Keratinocyte (primary cell): ENCODE measurements around the gene CENPO. TPM values are rescaled to one million over a fixed set of nuclear protein-coding genes. Genes with fewer than 3 reads are reported as not detected.

Experiments used
- DNase-seq: peaks from one replicate; pipeline ENCODE4 v3.0.0-alpha.2; 2011; ENCODE audit warnings: low read depth, missing footprints, low spot score
- FAIRE-seq: peaks from 2 replicates; lab custom pipeline; 2011; peaks lifted over from hg19 to GRCh38; lab: Jason Lieb, UNC
- H2AFZ ChIP-seq: 2 replicates; pipeline ENCODE4 v1.6.0; 2012; ENCODE audit warnings: low read length, control low read depth, inconsistent platforms; ENCODE audit not compliant: control insufficient read depth
- H3K27ac ChIP-seq: 2 replicates; pipeline ENCODE4 v1.5.1; 2011; ENCODE audit warnings: low read length; ENCODE audit not compliant: control insufficient read depth, insufficient read depth
- H3K27me3 ChIP-seq: 3 replicates; pipeline ENCODE4 v1.6.0; 2011; ENCODE audit warnings: low read length; ENCODE audit not compliant: control insufficient read depth, insufficient read depth; ENCODE audit errors: extremely low read depth
- H3K36me3 ChIP-seq, 2 experiments: 2 replicates in 1 of 2; 3 replicates in 1 of 2; pipeline ENCODE4 v1.5.1; 2011; ENCODE audit warnings: low read length in 2 of 2, mild to moderate bottlenecking in 1 of 2; ENCODE audit not compliant: control insufficient read depth in 2 of 2, insufficient read depth in 2 of 2; ENCODE audit errors: extremely low read depth in 1 of 2
- H3K4me1 ChIP-seq: 3 replicates; pipeline ENCODE4 v1.5.1; 2011; ENCODE audit warnings: low read length; ENCODE audit not compliant: control insufficient read depth, insufficient read depth; ENCODE audit errors: extremely low read depth
- H3K4me2 ChIP-seq: 3 replicates; pipeline ENCODE4 v1.6.0; 2011; ENCODE audit warnings: low read depth, low read length; ENCODE audit not compliant: control insufficient read depth, insufficient read depth; ENCODE audit errors: extremely low read depth
- H3K4me3 ChIP-seq, 3 experiments: fragments of 200-600 bp in 1 of 3; sonication (generic) in 1 of 3; 2 replicates in 2 of 3; 3 replicates in 1 of 3; pipeline ENCODE4 v1.5.1; 2011 to 2016; ENCODE audit warnings: low read length in 3 of 3, mild to moderate bottlenecking in 3 of 3, control low read depth in 2 of 3, inconsistent platforms in 1 of 3, low read depth in 1 of 3, mixed read lengths in 1 of 3, mixed run types in 1 of 3, moderate library complexity in 1 of 3; ENCODE audit not compliant: control insufficient read depth in 2 of 3, insufficient read depth in 2 of 3; ENCODE audit errors: extremely low read depth in 1 of 3
- H3K79me2 ChIP-seq: 2 replicates; pipeline ENCODE4 v1.6.0; 2012; ENCODE audit warnings: low read length; ENCODE audit not compliant: control insufficient read depth, insufficient read depth
- H3K9ac ChIP-seq: 3 replicates; pipeline ENCODE4 v1.6.0; 2011; ENCODE audit warnings: low read length; ENCODE audit not compliant: control insufficient read depth, insufficient read depth; ENCODE audit errors: extremely low read depth
- H3K9me1 ChIP-seq: 3 replicates; pipeline ENCODE4 v1.6.0; 2011; ENCODE audit warnings: low read length; ENCODE audit not compliant: control insufficient read depth, insufficient read depth; ENCODE audit errors: extremely low read depth
- H3K9me3 ChIP-seq: 2 replicates; pipeline ENCODE4 v1.5.1; 2012; ENCODE audit warnings: low read depth, low read length; ENCODE audit not compliant: control insufficient read depth
- H4K20me1 ChIP-seq: 3 replicates; pipeline ENCODE4 v1.6.0; 2011; ENCODE audit warnings: low read length; ENCODE audit not compliant: control insufficient read depth, insufficient read depth; ENCODE audit errors: extremely low read depth
- CTCF ChIP-seq, 3 experiments: IDR thresholded peaks in 1 of 3; conservative IDR thresholded peaks in 1 of 3; optimal IDR thresholded peaks in 1 of 3; 2 replicates in 2 of 3; 3 replicates in 1 of 3; pipeline versions ENCODE3 to v1.5.1; 2011; ENCODE audit warnings: low read length in 3 of 3, mild to moderate bottlenecking in 3 of 3, moderate library complexity in 2 of 3, control low read depth in 1 of 3, inconsistent platforms in 1 of 3; ENCODE audit not compliant: insufficient read depth in 2 of 3; ENCODE audit errors: extremely low read depth in 1 of 3
- EZH2 ChIP-seq: IDR thresholded peaks from one replicate; pipeline ENCODE4 v1.6.1; 2012; ENCODE audit warnings: inconsistent platforms, mild to moderate bottlenecking, low read length, moderate library complexity
- dilution Hi-C: fragments of 300-500 bp; cut with MboI; formaldehyde crosslinking; loops from one replicate; pipeline ENCODE4 v1.7.0; 2020; ENCODE audit warnings: low sequenced_read_pairs; ENCODE audit not compliant: extremely low pct_ligation_motif_present
- polyA plus RNA-seq, 5 experiments: library from polyadenylated mRNA; depleted of rRNA in 3 of 5; stranded (reverse) in 3 of 5; stranded (forward) in 1 of 5; unstranded in 1 of 5; fragments of >200 nt; gene quantifications; 1 replicate in 1 of 5; 2 replicates in 3 of 5; 3 replicates in 1 of 5; pipeline versions ENCODE4 v1.2.1 to v1.2.3, GENCODE V29; 2011 to 2012; ENCODE audit warnings: missing spikeins in 2 of 5, low read depth in 1 of 5, low replicate concordance in 1 of 5

Gene CENPO
- polyA plus RNA-seq, 1 donor (not counting 4 experiments of a cell fraction or from before 2014, with no cell fraction given), result 12.1 TPM

GRCh38 chr2:24838541-24838940 is 45.3 kb downstream of the CENPO start:
- dilution Hi-C loops, result no loop called here
- H3K27ac ChIP-seq, result no peak overlapping the region
- peaks cover 6 to 18% of the 10 kb centered on the region in 2 experiments for H3K36me3 ChIP-seq
- H3K4me2 ChIP-seq, result no peak overlapping the region
- H3K9me1 ChIP-seq, result no peaks in the 10 kb centered on the region
- no peaks in the 10 kb centered on the region for H3K27me3 ChIP-seq
- no peak for DNase-seq
- H3K4me1 ChIP-seq, result peaks cover 4% of the 10 kb centered on the region
- no peak overlapping the region for H3K9ac ChIP-seq
- no peak overlapping the region for H3K4me3 ChIP-seq
- H2AFZ ChIP-seq, result no peak overlapping the region
- no peaks in the 10 kb centered on the region for H3K9me3 ChIP-seq
- no peaks in the 10 kb centered on the region for H4K20me1 ChIP-seq
- TF ChIP-seq EZH2 (no peak), CTCF (optimal IDR thresholded peaks at IDR 0.05 in 1 of 3, IDR thresholded peaks at IDR 0.05 in 1 of 3, conservative IDR thresholded peaks at IDR 0.05 in 1 of 3; ENCODE audit: extremely low read depth in 1 of 3, insufficient read depth in 2 of 3, low read length in 3 of 3) (no peak)
- no peaks in the 10 kb centered on the region for H3K79me2 ChIP-seq
- FAIRE-seq, result no peak

- dilution Hi-C loops, result no loop called here
- Histone ChIP-seq H3K27ac (no peak overlapping the region), H3K9me3 (no peaks in the 10 kb centered on the region), H3K9me1 (no peaks in the 10 kb centered on the region), H3K79me2 (no peaks in the 10 kb centered on the region), H3K9ac (no peak overlapping the region), H3K4me3 (no peak overlapping the region), H2AFZ (no peak overlapping the region), H3K36me3 (peaks cover 6 to 15% of the 10 kb centered on the region in 2 experiments), H4K20me1 (no peaks in the 10 kb centered on the region), H3K4me1 (peaks cover 4% of the 10 kb centered on the region), H3K4me2 (no peak overlapping the region), H3K27me3 (no peaks in the 10 kb centered on the region)
- FAIRE-seq (no peak), DNase-seq (no peak)
- TF ChIP-seq EZH2 (no peak), CTCF (optimal IDR thresholded peaks at IDR 0.05 in 1 of 3, IDR thresholded peaks at IDR 0.05 in 1 of 3, conservative IDR thresholded peaks at IDR 0.05 in 1 of 3; ENCODE audit: extremely low read depth in 1 of 3, insufficient read depth in 2 of 3, low read length in 3 of 3) (no peak)
Measured at GRCh38 chr2:24839729-24840128, 46.5 kb downstream of the CENPO start.
